Breast epithelium (tissue), 3 donors: Measurements from ENCODE around the gene STARD3.

Experiments used
- POLR2A ChIP-seq: fragments of 450-650 bp; IDR thresholded peaks from one replicate; pipeline ENCODE4 v1.6.1; 2016; ENCODE audit warnings: antibody characterized with exemption, mild to moderate bottlenecking, moderate library complexity
- TF ChIP-seq, protein P1 (sequence below), 3 donors: fragments of 450-650 bp; IDR thresholded peaks; one replicate each; pipeline ENCODE4 v1.5.1; 2016 to 2017; ENCODE audit warnings: antibody characterized with exemption in 3 of 3, mild to moderate bottlenecking in 3 of 3, moderate library complexity in 3 of 3

DNA sequence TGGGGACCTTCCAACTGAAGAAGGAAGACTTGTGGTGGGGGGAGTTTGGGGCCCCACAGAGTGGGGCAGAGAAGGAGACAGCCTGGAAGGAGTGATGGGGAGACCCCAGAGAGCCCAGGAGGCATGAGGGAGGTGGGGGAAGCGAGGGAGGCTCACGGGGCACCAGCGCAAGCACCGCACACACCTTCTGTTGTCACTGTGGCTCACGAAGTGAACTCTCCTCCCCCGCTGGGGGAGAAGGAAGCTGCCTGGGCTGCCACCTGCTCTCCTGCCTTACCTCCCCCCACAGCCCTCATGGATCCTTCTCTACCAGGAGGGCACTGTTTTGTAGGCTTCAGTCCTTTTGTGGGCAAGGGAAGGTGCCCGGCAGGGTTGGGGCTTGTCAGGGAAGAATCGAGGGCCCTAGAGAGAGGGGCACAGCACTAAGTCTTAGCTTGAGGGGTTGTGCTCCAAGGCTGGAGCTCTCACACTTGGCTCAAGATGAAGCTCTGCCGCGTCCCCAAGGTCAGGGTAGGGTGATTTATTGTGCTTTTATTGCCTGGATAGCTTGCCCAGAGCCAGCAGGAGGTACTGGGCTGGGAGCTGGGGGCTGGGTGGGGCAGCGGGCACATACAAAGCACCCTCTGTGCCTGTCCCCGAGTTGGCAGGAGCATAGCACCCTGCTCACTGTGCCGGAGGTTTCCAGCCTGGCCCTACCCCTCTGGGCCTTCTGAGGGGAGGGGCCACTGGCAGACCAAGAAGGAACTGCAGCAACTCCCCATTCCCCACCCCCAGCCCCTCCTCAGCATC lies 4.6 kb upstream of the STARD3 start:
- TF ChIP-seq, protein P1, sequence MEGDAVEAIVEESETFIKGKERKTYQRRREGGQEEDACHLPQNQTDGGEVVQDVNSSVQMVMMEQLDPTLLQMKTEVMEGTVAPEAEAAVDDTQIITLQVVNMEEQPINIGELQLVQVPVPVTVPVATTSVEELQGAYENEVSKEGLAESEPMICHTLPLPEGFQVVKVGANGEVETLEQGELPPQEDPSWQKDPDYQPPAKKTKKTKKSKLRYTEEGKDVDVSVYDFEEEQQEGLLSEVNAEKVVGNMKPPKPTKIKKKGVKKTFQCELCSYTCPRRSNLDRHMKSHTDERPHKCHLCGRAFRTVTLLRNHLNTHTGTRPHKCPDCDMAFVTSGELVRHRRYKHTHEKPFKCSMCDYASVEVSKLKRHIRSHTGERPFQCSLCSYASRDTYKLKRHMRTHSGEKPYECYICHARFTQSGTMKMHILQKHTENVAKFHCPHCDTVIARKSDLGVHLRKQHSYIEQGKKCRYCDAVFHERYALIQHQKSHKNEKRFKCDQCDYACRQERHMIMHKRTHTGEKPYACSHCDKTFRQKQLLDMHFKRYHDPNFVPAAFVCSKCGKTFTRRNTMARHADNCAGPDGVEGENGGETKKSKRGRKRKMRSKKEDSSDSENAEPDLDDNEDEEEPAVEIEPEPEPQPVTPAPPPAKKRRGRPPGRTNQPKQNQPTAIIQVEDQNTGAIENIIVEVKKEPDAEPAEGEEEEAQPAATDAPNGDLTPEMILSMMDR (IDR thresholded peaks at IDR 0.05), result no peak
- TF ChIP-seq POLR2A, result no peak
